Measurements from ENCODE around the gene NRTN. TPM values are rescaled to one million over a fixed set of nuclear protein-coding genes. Genes with fewer than 3 reads are reported as not detected.

Gene NRTN
- total RNA-seq, 4 donors from 2014 or later: not detected

GRCh38 chr19:5827891-5828660 lies 23.2 kb downstream of the NRTN start:
- Histone ChIP-seq H3K27me3 (peaks cover 0 to 56% of the 10 kb centered on the region in 2 donors), H3K9me3 (no peaks in the 10 kb centered on the region), H3K4me1 (peaks cover 0 to 19% (median 8%) of the 10 kb centered on the region in 4 donors), H3K27ac (peak overlapping the region in 3 of 4 donors; percentile 42 to 57 (median 54)), H3K4me3 (peak overlapping the region; percentile 24 to 54 (median 34)), H3K36me3 (no peaks in the 10 kb centered on the region)
- peak; percentile 46 to 70 for DNase-seq (ENCODE audit: low spot score in 2 of 2)
- TF ChIP-seq, protein P1, sequence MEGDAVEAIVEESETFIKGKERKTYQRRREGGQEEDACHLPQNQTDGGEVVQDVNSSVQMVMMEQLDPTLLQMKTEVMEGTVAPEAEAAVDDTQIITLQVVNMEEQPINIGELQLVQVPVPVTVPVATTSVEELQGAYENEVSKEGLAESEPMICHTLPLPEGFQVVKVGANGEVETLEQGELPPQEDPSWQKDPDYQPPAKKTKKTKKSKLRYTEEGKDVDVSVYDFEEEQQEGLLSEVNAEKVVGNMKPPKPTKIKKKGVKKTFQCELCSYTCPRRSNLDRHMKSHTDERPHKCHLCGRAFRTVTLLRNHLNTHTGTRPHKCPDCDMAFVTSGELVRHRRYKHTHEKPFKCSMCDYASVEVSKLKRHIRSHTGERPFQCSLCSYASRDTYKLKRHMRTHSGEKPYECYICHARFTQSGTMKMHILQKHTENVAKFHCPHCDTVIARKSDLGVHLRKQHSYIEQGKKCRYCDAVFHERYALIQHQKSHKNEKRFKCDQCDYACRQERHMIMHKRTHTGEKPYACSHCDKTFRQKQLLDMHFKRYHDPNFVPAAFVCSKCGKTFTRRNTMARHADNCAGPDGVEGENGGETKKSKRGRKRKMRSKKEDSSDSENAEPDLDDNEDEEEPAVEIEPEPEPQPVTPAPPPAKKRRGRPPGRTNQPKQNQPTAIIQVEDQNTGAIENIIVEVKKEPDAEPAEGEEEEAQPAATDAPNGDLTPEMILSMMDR (IDR thresholded peaks at IDR 0.05): no peak
- peak in 1 of 2 donors; percentile 56 for TF ChIP-seq EP300 (IDR thresholded peaks at IDR 0.05)
- TF ChIP-seq POLR2A (IDR thresholded peaks at IDR 0.05): peak; percentile 33 to 50
- WGBS, 2 donors: 1% methylated on average over 49 to 52 of the region's 91 CpGs

GRCh38 chr19:5828661-5829566 lies 24.0 kb downstream of the NRTN start:
- no peaks in the 10 kb centered on the region for H3K9me3 ChIP-seq
- peaks cover 0 to 19% (median 8%) of the 10 kb centered on the region in 4 donors for H3K4me1 ChIP-seq
- H3K4me3 ChIP-seq: peak overlapping the region; percentile 24 to 54 (median 34)
- no peaks in the 10 kb centered on the region for H3K36me3 ChIP-seq
- DNase-seq (ENCODE audit: low spot score in 2 of 2): no peak
- peak overlapping the region in 3 of 4 donors; percentile 42 to 57 (median 54) for H3K27ac ChIP-seq
- 7% methylated on average over 28 to 36 of the region's 47 CpGs for WGBS, 2 donors
- H3K27me3 ChIP-seq: peaks cover 0 to 58% of the 10 kb centered on the region in 2 donors
- TF ChIP-seq, protein P1 (IDR thresholded peaks at IDR 0.05): no peak
- TF ChIP-seq EP300 (IDR thresholded peaks at IDR 0.05): no peak

DNA sequence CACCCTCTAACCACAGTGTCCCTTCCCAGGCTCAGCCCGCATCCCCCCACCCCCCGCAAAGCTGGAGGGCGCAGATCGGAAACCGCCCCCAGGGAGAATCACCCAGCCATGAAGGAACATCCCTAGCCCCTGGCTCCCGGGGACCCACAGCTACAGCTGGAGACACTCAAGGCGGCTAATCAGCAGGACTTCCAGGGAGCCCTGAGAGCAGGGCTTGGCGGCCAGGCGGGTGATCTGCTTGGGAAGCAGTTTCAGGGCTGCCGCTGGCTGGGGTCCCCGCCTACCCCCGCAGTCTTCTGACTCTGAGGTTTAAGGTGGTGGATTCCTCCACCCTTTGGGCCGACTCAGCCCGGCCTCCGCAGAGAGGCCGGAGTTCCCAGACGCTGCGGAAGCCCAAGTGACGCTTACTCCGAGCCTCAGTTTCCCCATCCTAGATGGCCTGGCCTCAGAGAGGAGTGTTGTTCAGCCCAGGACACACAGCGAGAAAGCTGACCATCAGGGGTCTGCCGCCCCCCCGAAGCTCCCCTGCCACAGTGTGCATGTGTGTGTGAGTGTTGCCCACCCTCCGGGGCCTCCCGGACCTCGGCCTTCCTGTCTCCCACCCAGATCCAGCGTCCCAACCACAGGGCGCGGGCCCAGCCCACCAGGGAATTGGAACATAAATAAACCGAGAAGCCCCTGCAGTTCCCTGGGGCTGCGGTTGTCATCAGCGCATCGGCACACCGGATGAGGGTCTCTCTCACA lies 24.9 kb downstream of the NRTN start:
- H3K4me1 ChIP-seq: peaks cover 0 to 19% (median 8%) of the 10 kb centered on the region in 4 donors
- H3K9me3 ChIP-seq: no peaks in the 10 kb centered on the region
- no peak overlapping the region for H3K27ac ChIP-seq
- no peak overlapping the region for H3K4me3 ChIP-seq
- no peak for TF ChIP-seq EP300 (IDR thresholded peaks at IDR 0.05)
- no peak for TF ChIP-seq POLR2A (IDR thresholded peaks at IDR 0.05)
- TF ChIP-seq, protein P1 (IDR thresholded peaks at IDR 0.05): no peak
- no peaks in the 10 kb centered on the region for H3K36me3 ChIP-seq
- peaks cover 0 to 63% of the 10 kb centered on the region in 2 donors for H3K27me3 ChIP-seq
- DNase-seq (ENCODE audit: low spot score in 2 of 2): no peak
- 31 to 55% methylated on average over 17 to 26 of the region's 34 CpGs for whole genome bisulfite sequencing, 2 donors

- H3K4me3 ChIP-seq: no peak overlapping the region
- H3K27ac ChIP-seq: no peak overlapping the region
- peaks cover 0 to 72% of the 10 kb centered on the region in 2 donors for H3K27me3 ChIP-seq
- no peaks in the 10 kb centered on the region for H3K36me3 ChIP-seq
- no peaks in the 10 kb centered on the region for H3K9me3 ChIP-seq
- no peak for TF ChIP-seq EP300 (IDR thresholded peaks at IDR 0.05)
- TF ChIP-seq, protein P1 (IDR thresholded peaks at IDR 0.05): no peak
- no peak for TF ChIP-seq POLR2A (IDR thresholded peaks at IDR 0.05)
- H3K4me1 ChIP-seq: peaks cover 0 to 19% (median 8%) of the 10 kb centered on the region in 4 donors
- DNase-seq (ENCODE audit: low spot score in 2 of 2): no peak
- WGBS, 2 donors: 86 to 87% methylated on average over 4 to 6 of the region's 9 CpGs
Observed at GRCh38 chr19:5831159-5831558, 26.3 kb downstream of the NRTN start.
